Panc1 (cell line): ENCODE data around the gene TOM1. TPM values are rescaled to one million over a fixed set of nuclear protein-coding genes. Genes with fewer than 3 reads are reported as not detected.

Source experiments
- ATAC-seq: fragments of 200-7000 bp; cut with Tn5 transposase; 2 replicates; pipeline ENCODE4 v1.9.1; 2020; ENCODE audit warnings: mild to moderate bottlenecking, moderate library complexity
- BruUV-seq: library from RNA; stranded (reverse); fragments of 400-500 nt; replicated peaks from 2 replicates; lab custom pipeline; 2021; lab: Mats Ljungman, UMichigan
- CTCF ChIA-PET: fragments of 300-600 bp; sonication (Branson Sonifier 250); formaldehyde crosslinking; loops from one replicate; lab custom pipeline; 2022; ENCODE audit warnings: antibody characterized with exemption; lab: Charles Lee
- POLR2A ChIA-PET: fragments of 300-600 bp; sonication (Branson Sonifier 250); formaldehyde crosslinking; loops from one replicate; lab custom pipeline; 2022; ENCODE audit warnings: antibody characterized with exemption; lab: Charles Lee
- DNase-seq: peaks from one replicate; pipeline ENCODE4 v3.0.0-alpha.2; 2010; ENCODE audit warnings: low read depth, low spot score
- H3K27ac ChIP-seq: 2 replicates; pipeline ENCODE4 v1.5.1; 2011; ENCODE audit warnings: mild to moderate bottlenecking, low read length, inconsistent platforms
- H3K27me3 ChIP-seq: fragments of 200-500 bp; sonication (Bioruptor generic); 2 replicates; pipeline ENCODE4 v1.6.0; 2014; ENCODE audit warnings: low read length, inconsistent platforms; ENCODE audit not compliant: control insufficient read depth, insufficient read depth
- H3K36me3 ChIP-seq: fragments of 200-500 bp; sonication (Bioruptor generic); 2 replicates; pipeline ENCODE4 v1.5.1; 2014; ENCODE audit warnings: inconsistent platforms, mild to moderate bottlenecking, low read length, moderate library complexity; ENCODE audit not compliant: control insufficient read depth, insufficient read depth
- H3K4me1 ChIP-seq: 2 replicates; pipeline ENCODE4 v1.5.1; 2011; ENCODE audit warnings: inconsistent platforms, mild to moderate bottlenecking, low read length, moderate library complexity; ENCODE audit not compliant: control insufficient read depth, insufficient read depth
- H3K4me3 ChIP-seq, 2 experiments: 2 replicates each; pipeline ENCODE4 v1.5.1; 2011 to 2012; ENCODE audit warnings: low read depth in 2 of 2, low read length in 2 of 2, mild to moderate bottlenecking in 2 of 2, inconsistent platforms in 1 of 2, moderate library complexity in 1 of 2
- H3K9me3 ChIP-seq: fragments of 200-500 bp; sonication (Bioruptor generic); 2 replicates; pipeline ENCODE4 v1.5.1; 2014; ENCODE audit warnings: low read depth, mild to moderate bottlenecking, inconsistent platforms, low read length, moderate library complexity; ENCODE audit not compliant: control insufficient read depth, insufficient read depth
- CTCF ChIP-seq: fragments of 450-650 bp; IDR thresholded peaks from 2 replicates; pipeline ENCODE4 v1.5.1; 2017; ENCODE audit warnings: mild to moderate bottlenecking
- POLR2AphosphoS5 ChIP-seq: IDR thresholded peaks from 2 replicates; pipeline ENCODE4 v1.6.1; 2012; ENCODE audit warnings: mild to moderate bottlenecking, low read depth, low read length, moderate library complexity
- REST ChIP-seq, 2 experiments: IDR thresholded peaks; 2 replicates each; pipeline ENCODE4 v1.6.1; 2011 to 2012; ENCODE audit warnings: low read depth in 2 of 2, control low read depth in 1 of 2, low read length in 1 of 2, mild to moderate bottlenecking in 1 of 2, moderate library complexity in 1 of 2; ENCODE audit not compliant: insufficient read depth in 1 of 2
- SIN3A ChIP-seq: IDR thresholded peaks from 2 replicates; pipeline ENCODE4 v1.6.1; 2012; ENCODE audit warnings: low read depth, mild to moderate bottlenecking, low read length, moderate library complexity, borderline replicate concordance; ENCODE audit not compliant: insufficient read depth
- TCF7L2 ChIP-seq: IDR thresholded peaks from 2 replicates; pipeline ENCODE4 v1.6.1; 2011; ENCODE audit warnings: mild to moderate bottlenecking, low read depth, low read length, inconsistent platforms
- in situ Hi-C: cut with HindIII; loops from 2 replicates; pipeline ENCODE4 v1.10.0; 2016; ENCODE audit warnings: low sequenced_read_pairs, low pct_unique_long_range_greater_than_20kb
- intact Hi-C: fragments of 100-400 bp; cut with micrococcal nuclease; formaldehyde crosslinking; loops from one replicate; pipeline ENCODE4 v1.10.0; 2022; ENCODE audit not compliant: unreplicated experiment
- total RNA-seq: library from RNA; stranded (reverse); gene quantifications from one replicate; pipeline ENCODE4 v1.2.1, GENCODE V29; 2021; ENCODE audit not compliant: unreplicated experiment

Gene TOM1
- total RNA-seq, 1 experiment from 2014 or later = 32.7 TPM

- ATAC-seq (no peak), DNase-seq (no peak)
- H3K4me1 ChIP-seq = peaks cover 16% of the 10 kb centered on the region
- CTCF ChIA-PET = no interaction called here
- BruUV-seq = no TSS peak
- intact Hi-C loops (no loop called here), in situ Hi-C loops (no loop called here)
- no peaks in the 10 kb centered on the region for H3K36me3 ChIP-seq
- TF ChIP-seq TCF7L2 = no peak
- TF ChIP-seq POLR2AphosphoS5 = no peak
- TF ChIP-seq REST (IDR thresholded peaks at IDR 0.05; ENCODE audit: insufficient read depth in 1 of 2, low read depth in 2 of 2, low read length in 1 of 2) = no peak
- TF ChIP-seq CTCF = no peak
- no peak for TF ChIP-seq SIN3A
- no peak overlapping the region for H3K4me3 ChIP-seq
- POLR2A ChIA-PET = no interaction called here
- H3K27me3 ChIP-seq = no peaks in the 10 kb centered on the region
- H3K27ac ChIP-seq = no peak overlapping the region
- no peaks in the 10 kb centered on the region for H3K9me3 ChIP-seq
These were observed 7.7 kb downstream of the TOM1 start for GRCh38 chr22:35307372-35307771.

GRCh38 chr22:35307892-35308291 is 8.2 kb downstream of the TOM1 start:
- intact Hi-C loops = no loop called here
- TF ChIP-seq POLR2AphosphoS5 (no peak), CTCF (no peak), TCF7L2 (no peak), REST (IDR thresholded peaks at IDR 0.05; ENCODE audit: insufficient read depth in 1 of 2, low read depth in 2 of 2, low read length in 1 of 2) (no peak), SIN3A (no peak)

More at GRCh38 chr22:35307892-35308291, 8.2 kb downstream of the TOM1 start:
- no peaks in the 10 kb centered on the region for H3K36me3 ChIP-seq
- CTCF ChIA-PET = no interaction called here
- in situ Hi-C loops = no loop called here
- peaks cover 20% of the 10 kb centered on the region for H3K4me1 ChIP-seq
- no peaks in the 10 kb centered on the region for H3K27me3 ChIP-seq
- DNase-seq = no peak
- POLR2A ChIA-PET = no interaction called here
- no peaks in the 10 kb centered on the region for H3K9me3 ChIP-seq
- ATAC-seq = no peak
- H3K27ac ChIP-seq = no peak overlapping the region
- no peak overlapping the region for H3K4me3 ChIP-seq
- no TSS peak for BruUV-seq
